HG02642 (cell line): ENCODE results near the gene CHD1L.
"Not testable (repeated sequence)": the region's sequence is repeated elsewhere in the genome, so short reads cannot be mapped to it uniquely, and the experiment has no call there.

Experiments
- ATAC-seq: cut with Tn5 transposase; IDR thresholded peaks from one replicate; pipeline ENCODE4 v1.9.1; 2021; ENCODE audit warnings: mild to moderate bottlenecking; ENCODE audit not compliant: unreplicated experiment, poor library complexity

CHD1L gene

DNA sequence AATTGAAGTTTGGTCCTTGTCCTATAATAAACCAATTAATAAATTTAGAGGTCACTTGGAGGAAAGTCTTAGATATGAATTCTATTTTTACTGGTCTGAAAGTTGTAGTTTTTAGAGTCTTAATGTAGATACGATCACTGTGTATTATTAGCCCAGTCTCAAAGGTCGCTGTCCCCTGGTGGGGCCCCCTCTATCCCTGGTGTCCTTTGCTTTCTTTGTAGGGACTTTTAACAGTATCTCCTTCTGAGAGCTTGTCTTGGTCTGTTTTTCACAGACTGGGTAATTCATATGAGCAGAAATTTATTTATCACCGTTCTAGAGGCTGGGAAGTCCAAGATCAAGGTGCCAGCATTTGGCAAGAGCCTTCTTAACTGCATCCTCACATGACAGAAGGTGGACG lies 18.5 kb downstream of the CHD1L start:
- no peak for ATAC-seq

DNA sequence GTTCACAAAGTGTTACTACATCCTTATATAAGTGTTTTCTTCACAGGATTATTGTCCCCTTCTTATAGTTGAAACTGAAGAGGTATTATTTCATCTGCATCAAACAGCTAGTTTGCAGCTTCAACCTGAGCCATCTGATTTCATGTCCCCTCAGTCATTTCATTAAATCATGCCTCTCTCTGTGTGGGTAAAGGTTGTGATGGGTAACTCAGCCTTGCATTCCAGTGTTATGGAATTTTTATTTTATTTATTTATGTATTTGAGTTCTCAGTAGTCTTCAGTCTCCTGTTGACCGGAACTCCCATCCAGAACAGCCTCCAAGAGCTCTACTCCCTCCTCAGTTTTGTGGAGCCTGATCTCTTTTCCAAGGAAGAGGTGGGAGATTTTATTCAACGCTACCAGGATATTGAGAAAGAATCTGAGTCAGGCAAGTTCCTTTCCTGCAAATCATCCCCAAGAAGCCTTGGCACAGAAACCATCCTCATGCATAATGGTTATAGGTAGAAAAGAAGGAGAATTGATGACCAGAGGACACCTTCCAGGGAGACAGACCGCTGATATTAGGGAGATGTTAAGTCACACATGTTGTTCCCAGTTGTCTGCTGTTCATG lies 21.8 kb downstream of the CHD1L start:
- no peak for ATAC-seq

DNA sequence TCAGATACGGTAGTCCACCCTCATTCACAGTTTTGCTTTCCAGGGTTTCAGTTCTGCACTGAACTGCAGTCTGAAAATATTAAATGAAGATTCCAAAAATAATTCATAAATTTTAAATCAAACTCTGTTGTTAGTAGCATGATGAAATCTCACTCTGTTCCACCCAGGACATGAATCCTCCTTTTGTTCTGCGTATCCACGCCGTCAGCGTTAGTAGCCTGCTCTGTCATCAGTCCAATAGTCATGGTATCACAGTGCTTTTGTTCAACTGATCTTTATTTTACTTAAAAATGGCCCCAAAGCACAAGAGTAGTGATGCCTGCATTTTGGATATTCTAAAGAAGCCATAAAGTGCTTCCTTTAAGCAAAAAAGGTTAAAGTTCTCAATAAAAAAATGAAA lies 23.9 kb downstream of the CHD1L start:
- ATAC-seq, result no peak

DNA sequence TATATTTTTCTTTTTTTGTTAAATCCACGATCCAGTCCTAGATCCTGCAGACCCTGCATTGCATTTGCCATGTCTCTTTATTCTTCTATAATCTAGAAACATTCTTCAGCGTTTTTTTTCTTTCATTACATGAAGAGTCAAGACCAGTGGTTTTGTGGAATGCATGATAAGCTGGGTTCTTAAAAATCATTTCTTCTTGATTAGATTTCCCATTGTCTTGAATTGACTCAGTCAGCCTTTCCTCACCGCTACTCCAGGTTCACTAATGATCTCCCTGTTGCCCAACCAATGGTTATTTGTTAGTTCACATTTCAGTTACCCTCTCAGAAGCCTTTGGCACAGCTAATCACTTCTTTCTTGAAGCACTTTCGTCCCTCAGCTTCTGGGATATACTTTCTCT lies 25.2 kb downstream of the CHD1L start:
- ATAC-seq, result no peak

DNA sequence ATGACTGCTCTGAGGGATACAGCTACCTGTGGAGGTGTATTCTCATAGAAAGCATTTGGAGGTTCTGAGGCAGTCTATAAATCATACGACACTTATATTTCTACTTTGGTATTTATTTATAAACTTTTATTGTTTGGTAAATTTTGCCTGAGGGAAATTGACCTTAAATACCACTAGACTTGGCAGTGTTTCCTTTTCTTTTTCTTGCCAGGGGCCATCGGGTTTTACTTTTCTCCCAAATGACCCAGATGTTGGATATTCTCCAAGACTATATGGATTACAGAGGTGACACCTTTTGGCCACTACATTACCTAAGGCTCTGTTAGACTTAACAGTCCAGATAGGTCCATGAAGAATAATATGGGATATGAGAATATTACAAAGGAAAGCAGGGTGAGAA lies 28.2 kb downstream of the CHD1L start:
- no peak for ATAC-seq

DNA sequence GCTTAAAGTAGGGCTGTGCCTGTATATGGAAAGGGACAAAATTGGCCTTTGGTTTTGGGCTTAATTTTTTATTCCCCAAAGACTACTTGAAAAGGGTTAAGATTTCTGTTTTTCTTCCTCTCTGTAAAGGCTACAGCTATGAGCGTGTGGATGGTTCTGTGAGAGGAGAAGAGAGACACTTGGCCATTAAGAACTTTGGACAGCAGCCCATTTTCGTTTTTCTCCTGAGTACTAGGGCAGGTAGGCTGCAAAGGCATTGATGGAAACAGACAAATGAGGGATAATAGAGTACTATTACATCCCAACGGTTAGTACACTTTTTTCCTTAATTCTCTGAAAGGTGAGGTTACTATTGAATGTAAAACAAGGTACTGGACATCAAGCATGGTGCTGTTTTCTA lies 29.6 kb downstream of the CHD1L start:
- ATAC-seq, result no peak

DNA sequence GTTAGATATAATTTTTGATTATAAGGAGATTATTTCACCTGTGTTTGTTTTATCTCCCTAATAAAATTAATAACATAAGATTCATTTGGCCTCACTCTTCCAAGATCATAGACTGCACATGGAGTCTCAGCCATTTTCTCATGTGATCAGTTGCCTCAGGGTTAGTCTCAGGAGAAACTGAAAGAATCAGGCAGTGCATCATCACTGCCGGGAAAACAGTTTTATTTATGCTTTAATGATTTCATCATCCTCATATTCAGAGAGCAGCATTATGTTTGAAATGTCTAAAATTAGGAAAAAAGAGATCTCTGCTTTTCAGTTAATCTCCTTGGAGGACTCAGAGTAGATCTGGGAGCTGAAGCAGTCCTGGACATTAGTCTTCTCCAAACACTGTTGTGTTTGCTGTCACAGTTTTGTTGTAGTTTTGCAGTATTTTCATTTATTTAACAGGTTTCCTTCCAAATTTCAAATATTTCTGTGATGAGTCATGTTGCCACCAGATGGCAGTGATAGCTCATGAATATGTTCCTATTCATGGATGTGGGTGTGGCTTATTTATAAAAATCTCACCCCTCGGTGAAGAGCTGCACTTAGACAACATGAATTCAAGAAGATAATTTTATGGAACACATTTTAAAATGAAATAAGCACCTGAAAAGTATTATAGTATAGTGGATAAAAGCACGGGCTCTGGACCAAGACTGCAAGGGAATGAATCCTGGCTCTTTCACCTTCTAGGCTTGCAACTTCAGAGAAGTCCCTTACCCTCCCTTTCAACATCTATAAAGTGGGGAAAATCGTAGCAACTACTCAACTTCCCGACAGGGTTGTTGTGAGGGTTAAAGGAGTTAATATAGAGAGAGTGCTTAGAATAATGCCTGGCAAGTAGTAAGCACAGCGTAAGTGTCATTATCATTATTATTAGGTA lies 31.2 kb downstream of the CHD1L start:
- no peak for ATAC-seq

DNA sequence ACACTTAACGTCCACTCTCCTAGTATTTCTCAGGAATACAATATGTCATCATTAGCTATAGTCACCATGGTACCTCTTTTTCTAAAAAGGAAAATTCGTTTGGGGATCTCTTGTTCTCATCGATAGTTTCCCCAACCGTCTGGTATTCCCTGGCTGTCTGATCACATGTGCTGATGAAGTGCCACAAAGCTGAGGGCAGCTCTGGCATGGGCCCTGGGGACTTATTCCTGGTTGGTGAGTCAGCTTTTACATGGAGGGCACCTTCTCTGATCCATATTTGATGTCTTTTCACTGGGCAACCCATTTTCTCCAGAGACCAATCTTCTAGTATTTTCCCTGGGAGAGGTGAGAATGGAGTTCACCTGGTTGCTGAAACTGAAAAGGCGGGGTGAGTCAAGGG lies 39.5 kb downstream of the CHD1L start:
- ATAC-seq, result no peak

DNA sequence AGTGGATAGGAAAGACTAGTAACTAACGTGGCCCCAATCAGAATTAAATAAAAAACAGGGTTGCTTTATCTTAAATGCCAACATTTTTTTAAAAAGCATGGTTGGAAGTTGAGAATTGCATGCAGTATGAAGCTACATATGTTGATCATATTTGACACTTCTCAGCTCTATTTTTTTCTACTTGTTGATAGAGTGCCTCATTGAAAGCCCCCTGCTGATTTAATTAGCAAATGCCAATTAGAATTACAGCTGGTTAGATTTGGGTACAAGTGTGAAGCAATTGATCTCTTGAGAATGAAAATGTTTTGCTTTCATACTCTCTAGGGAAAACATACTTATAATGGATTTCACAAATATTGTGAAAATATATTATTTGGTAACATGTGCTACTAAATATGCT lies 40.5 kb downstream of the CHD1L start:
- ATAC-seq, result no peak

DNA sequence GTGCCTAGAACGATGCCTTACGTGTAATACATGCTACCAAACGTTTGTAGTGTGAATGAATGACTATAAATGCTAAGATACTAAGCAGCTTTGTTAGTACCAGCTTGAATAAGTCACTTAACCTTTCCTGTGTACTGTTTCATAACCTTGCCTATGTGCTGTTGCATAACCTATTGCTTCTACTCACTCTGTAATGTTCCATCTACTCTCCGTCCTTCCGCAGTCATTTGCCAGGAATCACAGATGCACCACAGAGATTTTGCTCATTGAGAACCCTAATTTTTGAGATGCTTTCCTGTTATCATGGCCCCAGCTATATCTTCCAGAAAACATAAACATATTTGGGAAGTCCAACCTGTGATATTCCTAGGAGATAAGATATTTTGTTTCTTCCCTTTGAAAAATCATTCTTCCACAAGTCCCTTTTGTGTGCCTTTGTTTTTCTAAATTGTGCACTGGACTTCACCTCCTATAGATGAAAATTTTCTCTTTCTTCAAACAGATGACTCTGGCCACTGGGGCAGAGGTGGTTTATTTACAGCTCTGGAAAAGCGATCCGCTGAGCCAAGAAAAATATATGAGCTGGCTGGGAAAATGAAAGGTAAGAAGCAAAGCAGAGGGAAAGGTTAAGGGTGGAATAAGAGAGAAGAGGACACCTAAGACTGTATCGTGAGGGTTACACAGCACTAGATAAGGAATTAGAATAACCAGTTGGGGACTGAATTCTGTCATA lies 44.8 kb downstream of the CHD1L start:
- ATAC-seq, result no peak

DNA sequence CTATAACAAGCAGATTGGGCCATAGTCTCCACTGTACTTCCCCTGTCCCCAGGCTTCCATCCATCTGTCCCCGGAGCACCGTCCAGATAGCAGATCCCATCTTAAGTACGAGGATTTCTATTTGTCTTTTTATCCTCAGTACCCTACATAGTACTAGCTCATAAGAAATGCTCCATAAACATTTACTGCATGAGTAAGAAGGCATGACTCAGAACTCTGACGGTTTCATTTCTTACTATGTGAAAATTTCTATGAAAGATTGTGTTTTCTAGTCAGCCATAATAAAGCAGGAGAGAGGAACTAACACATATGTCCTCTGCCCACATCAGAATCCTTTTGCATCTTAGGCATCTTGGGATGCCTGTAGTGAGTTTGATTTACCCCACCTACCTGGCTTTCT lies 49.5 kb downstream of the CHD1L start:
- no peak for ATAC-seq

DNA sequence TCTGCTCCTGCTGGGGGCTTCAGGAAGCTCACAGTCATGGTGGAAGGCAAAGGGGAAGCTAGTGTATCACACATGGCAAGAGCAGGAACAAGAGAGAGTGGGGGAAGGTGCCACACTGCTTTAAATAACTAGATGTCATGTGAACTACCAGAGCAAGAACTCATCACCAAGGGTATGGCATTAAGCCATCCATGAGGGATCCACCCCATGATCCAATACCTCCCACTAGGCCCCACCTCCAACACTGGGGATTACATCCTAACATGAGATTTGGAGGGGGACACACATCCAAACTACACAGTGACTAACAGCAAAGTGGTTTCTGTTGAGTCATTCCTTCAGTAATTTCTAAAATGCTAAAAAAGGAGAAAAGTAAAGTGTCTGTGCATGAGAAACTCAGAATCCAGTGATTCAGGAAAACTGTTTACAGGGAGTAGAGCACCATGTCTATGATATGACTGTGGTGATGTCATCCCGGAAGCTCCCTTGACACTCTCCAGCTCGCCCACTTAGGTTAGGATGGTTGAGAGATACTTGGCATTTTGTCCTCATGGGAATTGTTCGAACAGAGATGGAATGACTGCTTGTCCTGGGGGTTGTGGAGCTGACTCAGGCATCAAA lies 50.3 kb downstream of the CHD1L start:
- no peak for ATAC-seq

DNA sequence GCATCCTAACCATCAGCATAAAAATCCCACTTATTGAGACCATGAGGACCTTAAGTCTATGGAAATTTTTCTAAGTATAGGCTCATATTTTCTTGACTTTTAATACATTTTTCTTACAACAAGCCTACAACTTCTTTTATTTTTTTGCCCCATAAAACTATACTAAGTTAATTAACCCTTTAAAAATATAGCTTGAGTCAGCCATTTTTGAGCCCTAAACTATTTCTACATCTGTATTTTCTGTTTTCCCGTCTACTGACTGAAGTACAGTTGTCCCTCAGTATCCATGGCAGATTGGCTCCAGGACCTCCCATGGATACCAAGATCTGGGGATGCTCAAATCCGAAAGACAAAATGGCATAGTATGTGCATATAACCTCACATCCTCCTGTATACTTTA lies 55.0 kb downstream of the CHD1L start:
- ATAC-seq, result no peak

DNA sequence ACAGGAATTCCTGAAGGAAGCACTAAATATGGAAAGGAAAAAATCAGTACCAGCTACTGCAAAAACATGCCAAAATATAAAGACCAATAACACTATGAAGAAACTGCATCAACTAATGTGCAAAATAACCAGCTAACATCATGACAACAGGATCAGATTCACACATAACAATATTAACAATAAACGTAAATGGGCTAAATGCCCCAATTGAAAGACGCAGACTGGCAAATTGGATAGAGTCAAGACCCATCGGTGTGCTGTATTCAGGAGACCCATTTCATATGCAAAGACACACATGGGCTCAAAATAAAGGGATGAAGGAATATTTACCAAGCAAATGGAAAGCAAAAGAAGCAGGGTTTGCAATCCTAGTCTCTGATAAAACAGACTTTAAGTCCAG lies 63.3 kb downstream of the CHD1L start:
- ATAC-seq, result not testable (repeated sequence)

DNA sequence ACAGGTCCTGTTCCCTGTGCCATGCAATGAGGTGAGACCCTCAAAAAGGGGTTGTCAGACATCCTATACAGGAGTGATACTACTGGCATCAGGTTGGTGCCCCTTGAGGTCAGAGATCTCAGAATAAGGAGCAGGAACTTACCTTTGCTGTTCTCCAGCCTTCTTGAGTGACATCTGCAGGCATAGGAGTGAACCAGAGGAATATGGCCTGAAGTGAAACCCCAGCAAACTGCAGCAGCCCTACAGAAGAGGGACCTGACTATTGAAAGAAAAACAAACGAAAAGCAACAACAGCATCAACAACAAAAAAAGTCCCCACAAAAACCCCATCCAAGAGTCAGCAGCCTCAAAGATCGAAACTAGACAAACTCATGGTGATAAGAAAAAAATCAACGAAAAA lies 74.5 kb downstream of the CHD1L start:
- no peak for ATAC-seq

DNA sequence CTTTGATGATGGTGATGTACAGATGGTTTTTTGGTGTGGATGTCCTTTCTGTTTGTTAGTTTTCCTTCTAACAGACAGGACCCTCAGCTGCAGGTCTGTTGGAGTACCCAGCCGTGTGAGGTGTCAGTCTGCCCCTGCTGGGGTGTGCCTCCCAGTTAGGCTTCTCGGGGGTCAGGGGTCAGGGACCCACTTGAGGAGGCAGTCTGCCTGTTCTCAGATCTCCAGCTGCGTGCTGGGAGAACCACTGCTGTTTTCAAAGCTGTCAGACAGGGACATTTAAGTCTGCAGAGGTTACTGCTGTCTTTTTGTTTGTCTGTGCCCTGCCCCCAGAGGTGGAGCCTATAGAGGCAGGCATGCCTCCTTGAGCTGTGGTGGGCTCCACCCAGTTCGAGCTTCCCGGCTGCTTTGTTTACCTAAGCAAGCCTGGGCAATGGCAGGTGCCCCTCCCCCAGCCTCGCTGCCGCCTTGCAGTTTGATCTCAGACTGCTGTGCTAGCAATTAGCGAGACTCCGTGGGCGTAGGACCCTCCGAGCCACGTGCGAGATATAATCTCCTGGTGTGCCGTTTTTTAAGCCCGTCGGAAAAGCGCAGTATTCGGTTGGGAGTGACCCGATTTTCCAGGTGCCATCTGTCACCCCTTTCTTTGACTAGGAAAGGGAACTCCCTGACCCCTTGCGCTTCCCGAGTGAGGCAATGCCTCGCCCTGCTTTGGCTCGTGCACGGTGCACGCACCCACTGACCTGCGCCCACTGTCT lies 84.6 kb downstream of the CHD1L start:
- ATAC-seq, result not testable (repeated sequence)

DNA sequence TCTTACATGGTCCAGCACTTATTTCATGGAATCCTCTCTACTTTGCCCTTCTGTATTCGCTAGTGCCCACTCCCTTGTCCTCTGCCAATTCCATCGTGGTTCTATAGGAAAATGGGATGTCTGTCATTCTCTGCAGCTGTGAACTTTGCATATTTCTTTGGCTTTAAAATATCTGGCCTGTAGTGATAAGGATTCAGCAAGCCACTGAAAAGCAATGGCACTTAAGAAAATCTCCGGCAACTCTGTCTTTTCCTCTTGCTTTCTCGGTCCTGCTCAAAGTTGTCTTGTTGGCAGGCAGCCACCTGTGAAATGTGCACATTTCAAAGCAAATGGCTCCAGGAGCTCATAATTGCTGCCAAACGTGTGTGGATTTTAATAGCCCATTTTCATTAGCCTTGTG lies 91.8 kb downstream of the CHD1L start:
- ATAC-seq, result no peak

DNA sequence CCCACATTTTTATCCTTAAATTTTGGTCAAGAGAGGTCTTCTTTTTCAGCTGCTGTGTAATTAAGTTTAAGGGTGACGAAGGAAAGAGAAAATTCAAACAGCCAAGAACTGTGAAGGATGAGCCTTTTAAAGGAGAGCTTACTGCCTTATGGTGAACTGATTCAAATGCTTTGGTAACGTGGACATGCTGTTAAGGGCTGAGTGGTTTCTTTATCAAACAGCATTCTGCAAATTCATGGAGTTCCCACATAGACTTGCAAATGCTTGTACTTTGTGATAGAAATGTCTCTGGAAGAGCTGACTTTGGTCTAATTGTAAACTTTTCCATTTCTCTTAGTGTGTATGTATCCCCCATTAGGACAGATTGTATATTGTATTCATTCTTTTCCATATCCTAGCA lies 93.8 kb downstream of the CHD1L start:
- ATAC-seq, result no peak

DNA sequence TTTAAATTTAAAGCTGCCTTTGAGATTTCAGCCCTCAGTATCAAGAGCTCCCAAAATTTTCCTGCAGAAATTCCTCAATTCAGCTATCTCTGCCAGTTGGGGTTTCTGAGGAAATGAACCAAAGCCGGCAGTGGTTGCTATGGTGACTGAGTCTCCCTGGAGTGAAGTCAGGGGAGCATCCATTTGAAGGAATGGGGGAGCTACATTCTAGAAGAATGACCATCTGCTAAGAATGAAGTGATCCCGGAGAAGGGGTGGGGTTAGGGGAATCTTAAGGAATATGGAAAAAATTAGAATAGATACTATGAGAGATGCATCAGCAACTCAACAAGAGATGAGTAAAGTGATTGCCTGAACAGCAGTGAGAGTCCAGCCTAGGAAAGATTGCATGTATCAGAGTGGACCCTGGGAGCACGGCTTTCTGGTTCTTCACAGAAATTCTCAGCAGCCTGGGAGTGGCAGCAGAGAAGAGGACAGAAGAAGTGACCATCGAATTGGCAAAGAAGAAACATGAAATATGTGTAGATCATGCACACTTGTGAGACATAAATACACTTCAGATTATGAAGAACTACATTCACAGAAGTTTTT lies 94.7 kb downstream of the CHD1L start:
- no peak for ATAC-seq

DNA sequence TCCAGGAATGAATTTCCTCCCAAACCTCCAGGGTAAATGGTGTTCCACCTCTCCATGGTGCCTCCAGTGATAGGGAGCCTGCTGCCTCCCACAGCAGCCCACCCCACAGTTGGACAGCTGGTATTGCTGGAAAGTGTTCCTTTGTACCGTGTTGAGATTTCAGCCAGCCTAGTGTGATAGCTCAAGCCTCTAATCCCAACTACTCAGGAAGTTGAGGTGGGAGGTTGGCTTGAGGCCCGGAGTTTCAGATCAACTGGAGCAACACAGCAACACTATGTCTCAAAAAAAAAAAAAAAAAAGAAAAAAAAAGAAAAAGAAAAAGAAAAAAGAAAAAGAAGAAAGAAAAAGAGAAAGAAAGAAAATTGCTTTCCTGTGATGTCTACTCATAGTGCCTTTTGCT lies 96.1 kb downstream of the CHD1L start:
- no peak for ATAC-seq
